Esophagus squamous epithelium (tissue), 5 donors: Measurements from ENCODE around the gene SPANXN3. TPM values are rescaled to one million over a fixed set of nuclear protein-coding genes. Genes with fewer than 3 reads are reported as not detected.
"Not testable (repeated sequence)": the region's sequence is repeated elsewhere in the genome, so short reads cannot be mapped to it uniquely, and the experiment has no call there.

Experiments used
- DNase-seq: peaks from one replicate; lab custom pipeline; 2025; lab: John Stamatoyannopoulos, UW
- H3K27ac ChIP-seq, 4 donors: fragments of 200-600 bp; sonication (generic); one replicate each; pipeline ENCODE4 v1.5.1; 2016 to 2019; ENCODE audit warnings: mild to moderate bottlenecking in 1 of 4
- H3K27me3 ChIP-seq, 4 donors: fragments of 200-600 bp; sonication (generic); 1 replicate in 3 of 4; 2 replicates in 1 of 4; pipeline versions ENCODE4 v1.5.1 to v1.6.0; 2017 to 2021; ENCODE audit warnings: antibody characterized with exemption in 1 of 4
- H3K36me3 ChIP-seq, 3 donors: fragments of 200-600 bp; sonication (generic); one replicate each; pipeline ENCODE4 v1.5.1; 2016 to 2019
- H3K4me1 ChIP-seq, 3 donors: fragments of 200-600 bp; sonication (generic); one replicate each; pipeline ENCODE4 v1.5.1; 2017 to 2019
- H3K4me3 ChIP-seq, 4 donors: fragments of 200-600 bp; sonication (generic); 1 replicate in 3 of 4; 2 replicates in 1 of 4; pipeline ENCODE4 v1.5.1; 2016 to 2019; ENCODE audit warnings: mild to moderate bottlenecking in 2 of 4, moderate library complexity in 1 of 4
- H3K9me3 ChIP-seq, 3 donors: fragments of 200-600 bp; sonication (generic); one replicate each; pipeline ENCODE4 v1.5.1; 2016 to 2019
- CTCF ChIP-seq, 6 experiments: fragments of 450-650 bp in 4 of 6; fragments of 200-600 bp in 2 of 6; sonication (generic) in 2 of 6; IDR thresholded peaks; one replicate each; pipeline ENCODE4 v1.5.1; 2016 to 2019; ENCODE audit warnings: antibody characterized with exemption in 6 of 6, mild to moderate bottlenecking in 4 of 6, moderate library complexity in 4 of 6
- POLR2A ChIP-seq, 4 donors: fragments of 450-650 bp; IDR thresholded peaks; one replicate each; pipeline ENCODE4 v1.6.1; 2017; ENCODE audit warnings: antibody characterized with exemption in 4 of 4, mild to moderate bottlenecking in 4 of 4, moderate library complexity in 3 of 4
- WGBS, 2 donors: methylation state at CpG; one replicate each; pipeline ENCODE4 v1.1.5; 2018; 5-methylcytosine and 5-hydroxymethylcytosine counted together
- intact Hi-C: fragments of 100-400 bp; cut with DNase I; formaldehyde crosslinking; loops from one replicate; pipeline ENCODE4 v1.15.0; 2022
- total RNA-seq, 4 donors: library from RNA; depleted of rRNA; stranded (reverse); fragments of >200 nt; gene quantifications; one replicate each; pipeline ENCODE4 v1.1.0, GENCODE V29; 2016
- donor health status: DM: yes; HTN: yes; CAD: no.

SPANXN3 gene
- not detected for total RNA-seq

GRCh38 chrX:143517375-143517774 lies at the start of gene SPANXN3:
Gene SPANXN3, minus strand, starts transcription at chrX:143517475. Its CDS starts 84 bp downstream, at chrX:143517391.
- H3K4me1 ChIP-seq, H3K4me3 ChIP-seq, H3K9me3 ChIP-seq, intact Hi-C loops, H3K27me3 ChIP-seq, DNase-seq, H3K27ac ChIP-seq, H3K36me3 ChIP-seq: not testable (repeated sequence)
- WGBS, 2 donors: no CpG with 5 or more reads among the region's 5 CpGs

GRCh38 chrX:143536176-143536575 lies 18.9 kb upstream of the SPANXN3 start:
- 62 to 86% methylated on average over 1 to 3 of the region's 3 CpGs for WGBS, 2 donors
- intact Hi-C loops: no loop called here
- DNase-seq: no peak

GRCh38 chrX:143502196-143502595 lies 15.1 kb downstream of the SPANXN3 start:
- H3K4me1 ChIP-seq, H3K4me3 ChIP-seq, DNase-seq, H3K27ac ChIP-seq, H3K36me3 ChIP-seq, H3K27me3 ChIP-seq, H3K9me3 ChIP-seq, intact Hi-C loops: not testable (repeated sequence)
- 26 to 64% methylated on average over 3 to 4 of the region's 6 CpGs for WGBS, 2 donors

More at GRCh38 chrX:143536176-143536575, 18.9 kb upstream of the SPANXN3 start:
- Histone ChIP-seq H3K4me3 (no peak overlapping the region), H3K4me1 (no peaks in the 10 kb centered on the region), H3K27me3 (no peaks in the 10 kb centered on the region), H3K27ac (no peak overlapping the region), H3K36me3 (no peaks in the 10 kb centered on the region), H3K9me3 (no peaks in the 10 kb centered on the region)
- TF ChIP-seq CTCF (IDR thresholded peaks at IDR 0.05) (no peak), POLR2A (IDR thresholded peaks at IDR 0.05) (no peak)

- Histone ChIP-seq H3K27ac (no peak overlapping the region), H3K27me3 (no peaks in the 10 kb centered on the region), H3K4me1 (no peaks in the 10 kb centered on the region), H3K9me3 (no peaks in the 10 kb centered on the region), H3K4me3 (no peak overlapping the region), H3K36me3 (no peaks in the 10 kb centered on the region)
- no peak for DNase-seq
- intact Hi-C loops: no loop called here
- TF ChIP-seq CTCF (IDR thresholded peaks at IDR 0.05): no peak
- TF ChIP-seq POLR2A (IDR thresholded peaks at IDR 0.05): no peak
- WGBS, 2 donors: 49 to 57% methylated on average over 3 of the region's 3 CpGs
These were observed 16.5 kb downstream of the SPANXN3 start for GRCh38 chrX:143500751-143501150.

GRCh38 chrX:143486105-143486504 lies 31.2 kb downstream of the SPANXN3 start:
- WGBS, 2 donors: 81% methylated on average over 8 of the region's 8 CpGs
- Histone ChIP-seq H3K27ac (no peak overlapping the region), H3K27me3 (no peaks in the 10 kb centered on the region), H3K4me3 (no peak overlapping the region), H3K4me1 (no peaks in the 10 kb centered on the region), H3K36me3 (no peaks in the 10 kb centered on the region), H3K9me3 (no peaks in the 10 kb centered on the region)
- TF ChIP-seq POLR2A (IDR thresholded peaks at IDR 0.05): no peak
- no peak for TF ChIP-seq CTCF (IDR thresholded peaks at IDR 0.05)
- intact Hi-C loops: no loop called here
- DNase-seq: no peak

GRCh38 chrX:143476751-143477150 lies 40.5 kb downstream of the SPANXN3 start:
- no peaks in the 10 kb centered on the region for H3K36me3 ChIP-seq
- intact Hi-C loops: no loop called here
- DNase-seq: no peak

More at GRCh38 chrX:143476751-143477150, 40.5 kb downstream of the SPANXN3 start:
- no peaks in the 10 kb centered on the region for H3K27me3 ChIP-seq
- H3K27ac ChIP-seq: no peak overlapping the region
- no peaks in the 10 kb centered on the region for H3K9me3 ChIP-seq
- H3K4me3 ChIP-seq: no peak overlapping the region
- H3K4me1 ChIP-seq: no peaks in the 10 kb centered on the region
- WGBS, 2 donors: 68% methylated on average over 4 of the region's 4 CpGs; no CpG with 5 or more reads in 1 of the 2 donors
- TF ChIP-seq POLR2A (IDR thresholded peaks at IDR 0.05): no peak
- no peak for TF ChIP-seq CTCF (IDR thresholded peaks at IDR 0.05)
